SK-N-SH (cell line): ENCODE data around the gene ATL1. TPM values are rescaled to one million over a fixed set of nuclear protein-coding genes. Genes with fewer than 3 reads are reported as not detected.
"Not testable (repeated sequence)": the region's sequence is repeated elsewhere in the genome, so short reads cannot be mapped to it uniquely, and the experiment has no call there.

Source experiments
- CTCF ChIA-PET: fragments of 300-600, 350-600 bp; formaldehyde crosslinking; extraction: SDS; loops from one replicate; lab custom pipeline; 2021; lab: Yijun Ruan, JAX
- POLR2A ChIA-PET: fragments of 350-600 bp; sonication (Branson Sonifier 250); formaldehyde crosslinking; extraction: SDS; loops from one replicate; lab custom pipeline; 2020; ENCODE audit warnings: antibody characterized with exemption, inconsistent platforms; lab: Yijun Ruan, JAX
- DNase-seq: peaks from one replicate; pipeline ENCODE4 v3.0.0; 2012
- H2AFZ ChIP-seq: fragments of 200-600 bp; sonication (generic); 2 replicates; pipeline ENCODE4 v1.8.1; 2016; ENCODE audit warnings: antibody characterized with exemption, mild to moderate bottlenecking, low read depth
- H3F3A ChIP-seq: fragments of 200-600 bp; sonication (generic); replicated peaks from 2 replicates; pipeline ENCODE3; 2016; ENCODE audit warnings: antibody characterized with exemption, mild to moderate bottlenecking; ENCODE audit not compliant: insufficient read depth
- H3K27ac ChIP-seq, 2 experiments: fragments of 200-500 bp in 1 of 2; fragments of 200-600 bp in 1 of 2; sonication (Bioruptor generic) in 1 of 2; sonication (generic), shearing (Covaris generic) in 1 of 2; 2 replicates each; pipeline versions ENCODE4 v1.5.1 to v1.6.1; 2014 to 2016; ENCODE audit warnings: low read depth in 2 of 2, inconsistent platforms in 1 of 2, low read length in 1 of 2, mild to moderate bottlenecking in 1 of 2, mixed read lengths in 1 of 2
- H3K27me3 ChIP-seq: fragments of 200-600 bp; sonication (generic), shearing (Covaris generic); 2 replicates; pipeline ENCODE4 v1.6.1; 2016; ENCODE audit warnings: mixed run types; ENCODE audit not compliant: insufficient read depth
- H3K36me3 ChIP-seq, 2 experiments: fragments of 200-500 bp in 1 of 2; fragments of 200-600 bp in 1 of 2; sonication (Bioruptor generic) in 1 of 2; sonication (generic) in 1 of 2; replicated peaks in 1 of 2; 2 replicates each; pipeline versions ENCODE3 to v1.5.1; 2014 to 2016; ENCODE audit warnings: low read length in 1 of 2, mild to moderate bottlenecking in 1 of 2; ENCODE audit not compliant: insufficient read depth in 2 of 2, control insufficient read depth in 1 of 2
- H3K4me1 ChIP-seq, 2 experiments: fragments of 200-500 bp in 1 of 2; fragments of 200-600 bp in 1 of 2; sonication (Bioruptor generic) in 1 of 2; sonication (generic), shearing (Covaris generic) in 1 of 2; 2 replicates each; pipeline versions ENCODE4 v1.5.1 to v1.6.1; 2014 to 2016; ENCODE audit warnings: low read depth in 1 of 2, low read length in 1 of 2, mixed run types in 1 of 2; ENCODE audit not compliant: insufficient read depth in 2 of 2, control insufficient read depth in 1 of 2
- H3K4me2 ChIP-seq: fragments of 200-600 bp; sonication (generic), shearing (Covaris generic); 2 replicates; pipeline ENCODE4 v1.6.1; 2017; ENCODE audit warnings: mixed run types
- H3K4me3 ChIP-seq, 2 experiments: fragments of 200-500 bp in 1 of 2; fragments of 200-600 bp in 1 of 2; sonication (Bioruptor generic) in 1 of 2; sonication (generic), shearing (Covaris generic) in 1 of 2; 2 replicates each; pipeline versions ENCODE4 v1.5.1 to v1.8.1; 2014 to 2016; ENCODE audit warnings: low read depth in 2 of 2, inconsistent platforms in 1 of 2, low read length in 1 of 2, mild to moderate bottlenecking in 1 of 2, mixed read lengths in 1 of 2, moderate library complexity in 1 of 2
- H3K79me2 ChIP-seq: fragments of 200-600 bp; sonication (generic); 2 replicates; pipeline ENCODE4 v1.8.1; 2017; ENCODE audit warnings: mild to moderate bottlenecking; ENCODE audit not compliant: insufficient read depth
- H3K9ac ChIP-seq: fragments of 200-600 bp; sonication (generic); 2 replicates; pipeline ENCODE4 v1.6.1; 2017; ENCODE audit warnings: mixed run types
- H3K9me2 ChIP-seq: fragments of 200-600 bp; sonication (generic); 2 replicates; pipeline ENCODE4 v1.6.1; 2017; ENCODE audit warnings: mixed run types
- H3K9me3 ChIP-seq: fragments of 200-600 bp; sonication (generic); 2 replicates; pipeline ENCODE4 v1.6.1; 2017; ENCODE audit warnings: mixed run types, mild to moderate bottlenecking, moderate library complexity
- H4K20me1 ChIP-seq: fragments of 200-600 bp; sonication (generic); 2 replicates; pipeline ENCODE4 v1.6.1; 2017; ENCODE audit warnings: mild to moderate bottlenecking, mixed run types; ENCODE audit not compliant: insufficient read depth
- CHD2 ChIP-seq: fragments of 150-350 bp; IDR thresholded peaks from 2 replicates; pipeline ENCODE4 v1.6.1; 2018; ENCODE audit warnings: low read length; ENCODE audit not compliant: partially characterized antibody
- FOSL2 ChIP-seq: IDR thresholded peaks from 2 replicates; pipeline ENCODE4 v1.4.0; 2012; ENCODE audit warnings: low read depth, mild to moderate bottlenecking, moderate library complexity, borderline replicate concordance
- JUND ChIP-seq: IDR thresholded peaks from 2 replicates; pipeline ENCODE4 v1.4.0; 2012
- MXI1 ChIP-seq: IDR thresholded peaks from 2 replicates; pipeline ENCODE4 v1.6.1; 2012; ENCODE audit warnings: mild to moderate bottlenecking, low read depth, low read length, improper control_type of control experiment
- REST ChIP-seq: IDR thresholded peaks from 2 replicates; pipeline ENCODE4 v1.6.1; 2012; ENCODE audit warnings: mild to moderate bottlenecking, low read depth, low read length, moderate library complexity
- TAF1 ChIP-seq: IDR thresholded peaks from 2 replicates; pipeline ENCODE4 v1.6.1; 2012; ENCODE audit warnings: low read depth, mild to moderate bottlenecking, low read length, moderate library complexity, borderline replicate concordance
- WGBS: methylation state at CpG from one replicate; pipeline ENCODE4 v1.1.6; 2017; ENCODE audit warnings: low lambda C conversion rate; 5-methylcytosine and 5-hydroxymethylcytosine counted together
- polyA plus RNA-seq, 3 experiments: library from polyadenylated mRNA; depleted of rRNA; stranded (reverse); fragments of >200 nt; gene quantifications; 2 replicates each; pipeline ENCODE4 v1.2.3, GENCODE V29; 2012
- TF ChIP-seq, protein P1 (sequence below): IDR thresholded peaks from 2 replicates; pipeline ENCODE4 v1.4.0; 2012; ENCODE audit warnings: low read depth

The ATL1 gene
- polyA plus RNA-seq, 1 of the 3 experiments (the other 2 are of a cell fraction) = 7.3 TPM

DNA sequence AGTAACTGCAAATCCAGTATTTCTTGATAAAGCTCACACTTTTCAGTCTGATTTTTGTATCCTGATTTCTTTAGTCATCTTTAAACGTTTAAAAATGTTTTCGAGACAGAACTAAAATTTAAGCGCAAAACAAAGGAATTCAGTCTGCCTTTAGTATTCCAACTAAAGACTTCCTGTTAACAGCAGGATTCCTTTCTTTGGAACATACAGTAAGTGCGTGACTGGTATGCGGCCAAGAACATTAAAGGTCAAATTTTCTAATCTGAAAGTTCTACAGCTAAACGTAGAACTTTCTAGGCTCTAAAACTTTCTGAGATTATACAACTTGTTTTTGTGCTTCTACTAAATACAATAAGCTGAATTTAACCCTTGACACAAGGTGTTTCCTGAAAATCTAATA lies 98.3 kb downstream of the ATL1 start:
- Histone ChIP-seq H3K9me2 (no peaks in the 10 kb centered on the region), H3K4me2 (no peak overlapping the region), H3K27ac (peak overlapping the region in 1 of 2 experiments; percentile 23; a peak in 1 of 4 replicates), H3K4me1 (peaks cover 0 to 17% of the 10 kb centered on the region in 2 experiments; a peak in 3 of 4 replicates), H3K27me3 (no peaks in the 10 kb centered on the region), H3K36me3 (peaks cover 3 to 14% of the 10 kb centered on the region in 2 experiments), H3K79me2 (peaks cover 93% of the 10 kb centered on the region), H3K9me3 (no peaks in the 10 kb centered on the region), H2AFZ (no peak overlapping the region; the same call in 1 of the 2 replicates), H3K4me3 (no peak overlapping the region), H4K20me1 (no peaks in the 10 kb centered on the region), H3F3A (no peaks in the 10 kb centered on the region), H3K9ac (no peak overlapping the region)
- WGBS = 67% methylated on average over 6 of the region's 6 CpGs
- POLR2A ChIA-PET = interaction anchor here (1.3 to 1.6 kb wide), 1 partner anchor 10 kb away, joined by 4 to 6 read pairs; the partner anchor contains the start of gene SAV1
- CTCF ChIA-PET = no interaction called here
- DNase-seq = no peak
- TF ChIP-seq JUND (no peak), FOSL2 (no peak), MXI1 (no peak), CHD2 (no peak), REST (no peak)
- TF ChIP-seq, protein P1, sequence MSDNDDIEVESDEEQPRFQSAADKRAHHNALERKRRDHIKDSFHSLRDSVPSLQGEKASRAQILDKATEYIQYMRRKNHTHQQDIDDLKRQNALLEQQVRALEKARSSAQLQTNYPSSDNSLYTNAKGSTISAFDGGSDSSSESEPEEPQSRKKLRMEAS = no peak

- no peaks in the 10 kb centered on the region for H3K27me3 ChIP-seq
- TF ChIP-seq TAF1 = no peak
- TF ChIP-seq, all 33 proteins: peak for 0
- H3F3A ChIP-seq = no peaks in the 10 kb centered on the region
- CTCF ChIA-PET = interaction anchor here (0.7 to 1.2 kb wide), 4 partner anchors 11 to 29 kb away, joined by 3 to 4 read pairs (median 3); no protein-coding TSS in a partner anchor
- no peak overlapping the region for H3K27ac ChIP-seq
- no peaks in the 10 kb centered on the region for H4K20me1 ChIP-seq
- H3K79me2 ChIP-seq = peaks cover 92% of the 10 kb centered on the region
- POLR2A ChIA-PET = interaction anchor here (1.6 kb wide), 1 partner anchor 9 kb away, joined by 6 read pairs; the partner anchor contains the start of gene SAV1
- H3K4me2 ChIP-seq = no peak overlapping the region
- peaks cover 0 to 17% of the 10 kb centered on the region in 2 experiments; a peak in 3 of 4 replicates for H3K4me1 ChIP-seq
- H3K9me3 ChIP-seq = no peaks in the 10 kb centered on the region
- WGBS = 88% methylated on average over 6 of the region's 6 CpGs
- DNase-seq = no peak
- no peak overlapping the region for H3K4me3 ChIP-seq
- H2AFZ ChIP-seq = no peak overlapping the region
- H3K36me3 ChIP-seq = peaks cover 6 to 24% of the 10 kb centered on the region in 2 experiments
- no peak overlapping the region for H3K9ac ChIP-seq
- no peaks in the 10 kb centered on the region for H3K9me2 ChIP-seq
Measured at GRCh38 chr14:50659327-50659974, 99.5 kb downstream of the ATL1 start.

DNA sequence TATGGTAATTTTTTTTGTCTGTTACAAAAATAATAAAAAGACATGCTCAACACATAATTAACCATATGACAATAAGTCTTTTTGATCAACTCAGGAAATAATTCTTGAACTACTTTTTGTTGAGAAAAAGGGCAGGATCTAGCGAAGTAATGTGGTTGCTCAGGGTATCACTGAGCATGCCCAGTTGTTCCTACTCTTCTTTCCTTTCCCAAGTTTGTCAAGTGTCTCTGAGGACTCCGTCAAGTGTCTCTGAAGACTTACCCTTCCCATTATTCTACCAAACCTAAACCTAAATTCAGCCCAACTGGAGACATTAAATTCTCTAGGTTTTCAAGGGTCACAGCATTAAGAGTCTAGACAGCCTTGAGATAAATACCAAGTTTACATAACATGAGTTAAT lies 104.6 kb downstream of the ATL1 start:
- CTCF ChIA-PET, H3K4me2 ChIP-seq, H4K20me1 ChIP-seq, H3F3A ChIP-seq, DNase-seq, H3K9ac ChIP-seq, H3K9me2 ChIP-seq, H3K27me3 ChIP-seq, H3K9me3 ChIP-seq, H2AFZ ChIP-seq, H3K27ac ChIP-seq, POLR2A ChIA-PET, H3K4me3 ChIP-seq: not testable (repeated sequence)
- peaks cover 10 to 28% of the 10 kb centered on the region in 2 experiments for H3K36me3 ChIP-seq
- peaks cover 76% of the 10 kb centered on the region for H3K79me2 ChIP-seq
- 100% methylated on average over 2 of the region's 2 CpGs for WGBS
- peaks cover 9 to 13% of the 10 kb centered on the region in 2 experiments for H3K4me1 ChIP-seq

DNA sequence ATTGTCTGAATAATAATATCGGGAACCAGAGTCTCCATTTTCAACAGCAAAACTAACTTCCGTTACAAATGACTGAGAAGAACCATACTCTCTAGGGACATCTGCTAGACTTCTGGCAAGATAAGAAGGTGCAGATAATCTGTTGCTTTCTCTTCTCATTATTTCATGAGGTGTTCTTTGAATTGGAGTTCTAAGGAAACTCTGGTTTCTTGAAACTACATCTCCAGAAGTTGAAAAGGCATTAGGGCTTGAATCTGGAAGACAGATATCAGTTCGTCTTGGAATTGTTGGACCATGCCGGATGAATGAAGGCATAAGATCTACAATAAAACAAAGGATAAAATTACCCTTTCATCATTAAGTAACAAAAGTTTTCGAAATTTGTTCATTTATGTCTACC lies 105.4 kb downstream of the ATL1 start:
- Histone ChIP-seq H3K4me1 (peaks cover 11 to 16% of the 10 kb centered on the region in 2 experiments), H3K4me2 (peak overlapping the region; percentile 94; the same call in 1 of the 2 replicates), H3K79me2 (peaks cover 69% of the 10 kb centered on the region), H3K36me3 (peaks cover 8 to 28% of the 10 kb centered on the region in 2 experiments)
- H4K20me1 ChIP-seq, DNase-seq, POLR2A ChIA-PET, H3K4me3 ChIP-seq, H2AFZ ChIP-seq, H3K9ac ChIP-seq, H3K27me3 ChIP-seq, H3K27ac ChIP-seq, H3F3A ChIP-seq, H3K9me3 ChIP-seq, H3K9me2 ChIP-seq: not testable (repeated sequence)
- 97% methylated on average over 5 of the region's 5 CpGs for WGBS
- CTCF ChIA-PET = interaction anchor here (1.0 kb wide), 2 partner anchors 77 to 97 kb away, joined by 3 read pairs; no protein-coding TSS in a partner anchor
